Measurements from ENCODE around the gene EFCAB6.
"Not testable (repeated sequence)": the region's sequence is repeated elsewhere in the genome, so short reads cannot be mapped to it uniquely, and the experiment has no call there.

The EFCAB6 gene

GRCh38 chr22:43720716-43721115 lies 91.4 kb downstream of the EFCAB6 start:
- DNase-seq (ENCODE audit: low read depth), result no peak

DNA sequence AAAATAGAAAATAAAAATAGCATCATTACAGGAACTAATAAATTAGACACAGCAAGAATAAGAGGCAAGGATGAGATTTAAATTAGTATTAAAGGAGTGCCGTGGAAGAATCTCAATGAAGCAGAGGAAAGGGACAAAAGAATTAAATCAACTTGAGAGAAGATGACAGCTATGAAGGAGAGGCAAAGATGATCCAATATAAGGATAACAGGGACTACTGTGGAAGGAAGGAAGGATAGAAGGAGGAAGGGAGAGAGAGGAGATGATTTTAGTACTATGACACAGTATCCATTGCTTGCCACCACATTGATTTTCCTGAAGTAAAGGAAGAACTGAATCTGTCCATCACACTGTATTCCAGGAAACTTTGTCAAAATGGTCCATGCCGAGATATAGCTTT lies 98.0 kb downstream of the EFCAB6 start:
- no peak for DNase-seq (ENCODE audit: low read depth)

- no peak for DNase-seq (ENCODE audit: low read depth)
These were observed 100.4 kb downstream of the EFCAB6 start for GRCh38 chr22:43711681-43712080.

GRCh38 chr22:43707648-43708047 lies 104.5 kb downstream of the EFCAB6 start:
- DNase-seq (ENCODE audit: low read depth), result no peak

GRCh38 chr22:43706571-43707328 lies 105.4 kb downstream of the EFCAB6 start:
- DNase-seq (ENCODE audit: low read depth), result no peak

GRCh38 chr22:43706151-43706550 lies 106.0 kb downstream of the EFCAB6 start:
- no peak for DNase-seq (ENCODE audit: low read depth)

GRCh38 chr22:43704051-43704450 lies 108.1 kb downstream of the EFCAB6 start:
- DNase-seq (ENCODE audit: low read depth), result no peak

DNA sequence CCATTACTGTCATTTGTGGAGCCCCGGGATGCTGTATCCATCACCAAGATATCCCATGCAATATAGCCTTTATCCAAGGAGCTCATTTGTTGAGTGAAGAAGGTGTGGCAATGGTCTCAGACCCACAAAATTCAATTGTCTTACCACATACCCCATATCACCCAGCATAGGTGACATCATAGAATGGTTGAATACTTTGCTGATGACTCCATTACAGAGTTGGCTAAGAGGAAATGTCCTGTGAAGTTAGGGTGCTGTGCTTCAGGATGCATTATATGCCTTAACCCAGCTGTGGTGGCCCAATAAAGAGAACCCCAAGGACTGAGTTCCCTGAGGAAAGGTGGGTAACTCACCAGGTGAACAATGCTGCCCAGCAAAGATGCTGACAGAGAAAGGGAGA lies 113.7 kb downstream of the EFCAB6 start:
- no peak for DNase-seq (ENCODE audit: low read depth)

DNA sequence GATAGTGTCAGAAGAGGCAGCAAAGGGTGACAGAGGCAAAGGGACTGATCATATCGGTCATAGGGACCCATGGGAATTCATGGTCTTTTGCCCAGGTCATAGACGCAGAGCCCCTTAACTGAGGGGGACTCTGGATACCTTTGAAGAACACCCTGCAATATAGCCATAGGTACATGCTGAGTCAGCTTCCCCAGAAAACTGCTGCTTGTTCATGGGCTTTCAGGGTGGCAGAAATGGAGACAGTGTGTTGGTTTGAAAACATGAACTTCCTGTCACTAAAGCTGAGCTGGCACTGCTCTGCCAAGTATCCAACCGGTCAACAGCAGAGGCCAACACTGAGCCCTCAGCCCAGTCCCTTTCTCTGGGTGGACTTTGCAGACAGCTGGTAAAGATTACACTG lies 114.2 kb downstream of the EFCAB6 start:
- no peak for DNase-seq (ENCODE audit: low read depth)

DNA sequence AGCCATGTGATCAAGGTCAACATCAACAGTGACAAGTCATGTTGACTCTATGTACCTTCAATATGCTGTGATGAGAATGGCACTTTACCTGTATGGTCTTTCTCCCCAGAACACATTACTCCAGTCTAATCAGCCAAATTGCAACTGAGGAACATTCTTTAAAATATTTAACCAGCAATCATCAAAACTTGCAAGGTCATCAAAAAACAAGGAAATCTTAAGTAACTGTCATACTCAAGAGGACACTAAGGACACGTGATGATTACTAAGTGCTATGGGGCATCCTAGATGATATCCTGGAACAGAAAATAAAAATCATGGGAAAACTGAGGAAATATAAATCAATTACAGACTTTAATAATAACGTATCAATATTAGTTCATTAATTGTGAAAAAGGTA lies 118.9 kb downstream of the EFCAB6 start:
- DNase-seq (ENCODE audit: low read depth), result no peak

DNA sequence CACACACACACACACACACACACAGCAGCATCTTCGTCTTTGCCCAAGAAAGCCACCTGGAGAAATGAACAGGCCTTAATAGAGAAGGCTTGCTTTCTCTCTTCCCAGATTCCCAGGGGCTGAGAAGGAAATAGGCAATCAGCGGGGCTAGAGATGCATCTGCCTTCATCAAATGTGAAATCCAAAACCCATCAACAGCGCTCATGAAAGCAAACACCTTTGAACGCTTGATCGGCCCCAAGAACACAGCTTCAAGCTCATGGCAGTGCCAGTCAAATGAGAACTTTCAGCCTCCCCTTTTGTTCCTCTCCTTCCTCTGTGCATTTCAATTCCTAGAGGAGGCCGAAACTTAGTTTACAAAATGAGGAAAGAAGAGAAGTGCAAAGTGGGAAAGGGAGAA lies 122.7 kb downstream of the EFCAB6 start:
- DNase-seq (ENCODE audit: low read depth), result no peak

GRCh38 chr22:43682851-43683250 lies 129.3 kb downstream of the EFCAB6 start:
- DNase-seq (ENCODE audit: low read depth), result no peak

GRCh38 chr22:43681731-43682360 lies 130.3 kb downstream of the EFCAB6 start:
- no peak for DNase-seq (ENCODE audit: low read depth)

- DNase-seq (ENCODE audit: low read depth), result no peak
These were observed 141.6 kb downstream of the EFCAB6 start for GRCh38 chr22:43670513-43670912.

DNA sequence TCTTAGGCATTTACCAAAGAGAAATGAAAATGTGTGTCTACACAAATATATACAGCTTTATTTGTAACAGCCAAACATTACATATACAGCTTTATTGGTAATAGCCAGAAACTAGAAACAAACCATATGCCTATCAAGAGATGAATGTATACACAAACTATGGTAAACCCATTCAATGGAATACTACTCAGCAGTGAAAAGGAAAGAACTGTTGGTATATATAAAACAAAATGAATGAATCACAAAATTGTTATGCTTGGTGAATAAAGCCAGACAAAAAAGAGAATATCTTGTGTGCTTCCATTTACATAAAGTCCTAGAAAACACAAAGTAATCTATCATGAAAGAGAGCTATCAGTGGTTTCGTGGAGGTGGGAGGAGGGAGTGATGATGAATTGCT lies 142.9 kb downstream of the EFCAB6 start:
- DNase-seq (ENCODE audit: low read depth), result no peak

GRCh38 chr22:43667656-43668055 lies 144.4 kb downstream of the EFCAB6 start:
- DNase-seq (ENCODE audit: low read depth), result no peak

DNA sequence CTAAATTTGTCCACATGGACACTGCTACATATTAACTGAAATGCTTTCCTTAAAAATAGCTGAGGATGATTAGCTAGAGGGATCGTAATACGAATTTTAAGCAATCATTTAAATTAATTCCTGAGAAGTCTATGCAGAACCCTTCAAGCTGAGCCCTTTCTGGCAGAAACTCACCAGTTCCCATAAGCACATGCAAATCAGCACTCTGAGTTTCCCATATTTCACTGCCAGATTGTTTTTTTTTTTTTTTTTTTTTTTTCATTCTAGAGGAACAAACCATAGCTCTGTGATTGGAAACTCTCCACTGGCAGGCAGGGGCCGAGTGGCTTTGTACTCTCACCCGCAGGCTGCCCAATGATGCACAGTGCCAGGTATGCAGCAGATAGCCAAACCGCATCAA lies 145.6 kb downstream of the EFCAB6 start:
- DNase-seq (ENCODE audit: low read depth), result no peak

- DNase-seq (ENCODE audit: low read depth), result no peak
These were observed 153.3 kb downstream of the EFCAB6 start for GRCh38 chr22:43658823-43659222.

- DNase-seq (ENCODE audit: low read depth), result not testable (repeated sequence)
These were observed 155.5 kb downstream of the EFCAB6 start for GRCh38 chr22:43656581-43656980.

GRCh38 chr22:43654271-43654670 lies 157.8 kb downstream of the EFCAB6 start:
- DNase-seq (ENCODE audit: low read depth), result no peak

GRCh38 chr22:43652845-43653244 lies 159.3 kb downstream of the EFCAB6 start:
- no peak for DNase-seq (ENCODE audit: low read depth)

GRCh38 chr22:43643387-43643786 lies 168.7 kb downstream of the EFCAB6 start:
- no peak for DNase-seq (ENCODE audit: low read depth)

DNA sequence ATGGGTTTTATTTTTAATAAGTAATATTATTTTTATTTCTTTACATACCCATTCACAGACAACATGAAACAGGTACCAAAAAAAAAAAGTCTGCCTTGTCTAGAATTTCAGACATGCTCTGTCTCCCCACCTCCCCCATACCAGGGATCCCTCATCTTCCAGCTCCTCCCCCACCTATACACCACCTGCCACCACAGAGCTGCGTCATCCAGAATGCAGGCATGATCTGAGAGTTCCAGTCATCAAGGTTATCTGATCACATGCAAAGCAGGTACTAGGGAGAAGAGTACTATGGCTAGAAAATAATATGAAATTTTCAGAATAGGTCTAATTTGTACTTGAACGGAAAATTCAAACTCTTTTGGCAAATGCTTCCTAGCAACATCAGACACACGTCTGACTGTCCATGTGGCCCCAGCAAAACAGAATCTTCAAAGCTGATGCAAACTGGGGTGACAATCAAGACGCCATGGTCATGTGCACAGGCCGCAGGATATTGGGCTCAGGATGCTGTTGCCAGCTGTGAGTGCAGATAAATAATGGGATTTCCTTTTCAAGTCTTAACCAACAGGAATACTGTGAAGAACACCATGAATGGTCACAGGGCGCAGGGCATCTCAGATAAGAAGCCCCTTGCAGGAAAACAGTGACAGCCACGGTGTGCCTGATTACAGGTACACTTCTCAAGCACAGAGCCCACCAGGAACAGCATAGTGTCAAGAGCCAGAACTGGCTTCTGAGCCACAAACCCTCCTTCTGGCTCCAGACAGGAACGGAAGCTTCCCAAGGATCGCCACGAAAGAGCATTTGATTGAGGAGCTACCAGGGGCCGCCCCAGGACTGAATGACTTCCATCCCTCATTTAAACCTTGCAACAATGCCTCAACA lies 169.5 kb downstream of the EFCAB6 start:
- DNase-seq (ENCODE audit: low read depth), result no peak

All from EH (cell line).